ENCODE results near the gene GNA15. TPM values are rescaled to one million over a fixed set of nuclear protein-coding genes. Genes with fewer than 3 reads are reported as not detected.

Gene GNA15
- total RNA-seq, 4 donors from 2014 or later, result 3.8 to 22.5 (median 7.8) TPM

DNA sequence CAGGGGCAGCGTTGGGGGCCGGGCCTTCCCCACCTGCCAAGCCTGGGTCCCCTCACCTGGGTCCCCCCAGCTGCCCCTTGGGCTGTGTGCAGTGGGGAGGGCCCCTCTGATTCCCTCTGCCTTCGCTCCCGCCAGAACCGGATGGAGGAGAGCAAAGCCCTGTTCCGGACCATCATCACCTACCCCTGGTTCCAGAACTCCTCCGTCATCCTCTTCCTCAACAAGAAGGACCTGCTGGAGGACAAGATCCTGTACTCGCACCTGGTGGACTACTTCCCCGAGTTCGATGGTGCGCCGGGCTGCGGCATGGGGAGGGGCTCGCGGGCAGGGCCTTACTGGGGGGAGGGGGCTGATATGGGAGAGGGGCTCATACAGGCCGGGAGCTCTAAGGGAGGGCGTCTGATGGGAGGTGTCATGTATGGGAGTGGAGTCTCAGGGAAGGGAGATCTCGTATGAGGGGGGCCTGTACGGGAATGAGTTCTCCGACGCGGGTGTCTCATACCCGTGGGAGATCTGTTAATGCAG is 16.7 kb upstream of the GNA15 start:
- Histone ChIP-seq H3K4me3 (no peak overlapping the region), H3K36me3 (peaks cover 0 to 92% (median 6%) of the 10 kb centered on the region in 3 donors), H3K9me3 (no peaks in the 10 kb centered on the region), H3K27ac (no peak overlapping the region), H3K4me1 (no peaks in the 10 kb centered on the region), H3K27me3 (no peaks in the 10 kb centered on the region)
- 89 to 90% methylated on average over 23 of the region's 23 CpGs for WGBS, 2 donors
- TF ChIP-seq, protein P1, sequence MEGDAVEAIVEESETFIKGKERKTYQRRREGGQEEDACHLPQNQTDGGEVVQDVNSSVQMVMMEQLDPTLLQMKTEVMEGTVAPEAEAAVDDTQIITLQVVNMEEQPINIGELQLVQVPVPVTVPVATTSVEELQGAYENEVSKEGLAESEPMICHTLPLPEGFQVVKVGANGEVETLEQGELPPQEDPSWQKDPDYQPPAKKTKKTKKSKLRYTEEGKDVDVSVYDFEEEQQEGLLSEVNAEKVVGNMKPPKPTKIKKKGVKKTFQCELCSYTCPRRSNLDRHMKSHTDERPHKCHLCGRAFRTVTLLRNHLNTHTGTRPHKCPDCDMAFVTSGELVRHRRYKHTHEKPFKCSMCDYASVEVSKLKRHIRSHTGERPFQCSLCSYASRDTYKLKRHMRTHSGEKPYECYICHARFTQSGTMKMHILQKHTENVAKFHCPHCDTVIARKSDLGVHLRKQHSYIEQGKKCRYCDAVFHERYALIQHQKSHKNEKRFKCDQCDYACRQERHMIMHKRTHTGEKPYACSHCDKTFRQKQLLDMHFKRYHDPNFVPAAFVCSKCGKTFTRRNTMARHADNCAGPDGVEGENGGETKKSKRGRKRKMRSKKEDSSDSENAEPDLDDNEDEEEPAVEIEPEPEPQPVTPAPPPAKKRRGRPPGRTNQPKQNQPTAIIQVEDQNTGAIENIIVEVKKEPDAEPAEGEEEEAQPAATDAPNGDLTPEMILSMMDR (IDR thresholded peaks at IDR 0.05), result no peak
- TF ChIP-seq POLR2A (IDR thresholded peaks at IDR 0.05) (no peak), EP300 (IDR thresholded peaks at IDR 0.05) (no peak)
- DNase-seq (ENCODE audit: low spot score in 2 of 2), result no peak

DNA sequence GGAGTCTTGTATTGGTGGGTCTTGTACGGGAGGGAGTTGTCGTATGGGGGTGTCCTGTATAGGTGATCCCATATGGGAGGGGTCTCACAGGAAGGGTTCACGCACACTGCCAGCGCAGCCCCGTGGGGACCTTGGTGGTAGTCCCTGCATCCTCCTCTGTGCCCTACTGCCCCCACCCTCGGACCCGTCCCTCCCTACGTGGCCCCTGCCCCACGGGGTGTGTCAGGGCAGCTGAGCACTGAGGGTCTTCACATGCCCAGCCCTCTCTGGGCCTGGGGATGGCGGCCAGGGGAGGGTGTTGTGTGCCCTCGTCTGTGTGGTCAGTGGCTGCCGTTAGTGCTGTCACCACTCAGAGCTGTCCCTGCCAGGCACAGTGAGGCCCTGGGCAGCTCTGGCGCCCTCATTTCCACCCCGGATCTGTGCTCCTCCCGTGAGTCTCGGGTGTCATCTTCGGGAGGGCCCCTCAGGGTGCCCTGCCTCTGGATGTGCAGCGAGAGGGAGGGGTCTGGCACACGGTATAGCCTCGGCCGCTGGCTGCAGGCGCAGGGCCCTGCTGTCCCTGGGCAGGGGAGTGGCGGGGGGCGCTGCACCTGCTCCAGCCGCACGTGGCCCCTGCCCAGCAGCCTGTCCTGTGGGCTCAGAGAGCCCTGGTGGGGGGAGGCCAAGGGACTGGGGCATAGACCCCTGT is 16.0 kb upstream of the GNA15 start:
- Histone ChIP-seq H3K27ac (no peak overlapping the region), H3K4me3 (no peak overlapping the region), H3K36me3 (peaks cover 0 to 85% (median 6%) of the 10 kb centered on the region in 3 donors), H3K4me1 (no peaks in the 10 kb centered on the region), H3K27me3 (no peaks in the 10 kb centered on the region), H3K9me3 (no peaks in the 10 kb centered on the region)
- WGBS, 2 donors, result 75 to 81% methylated on average over 19 to 22 of the region's 26 CpGs
- no peak for DNase-seq (ENCODE audit: low spot score in 2 of 2)
- TF ChIP-seq POLR2A (IDR thresholded peaks at IDR 0.05) (no peak), EP300 (IDR thresholded peaks at IDR 0.05) (no peak)
- TF ChIP-seq, protein P1 (IDR thresholded peaks at IDR 0.05), result no peak

DNA sequence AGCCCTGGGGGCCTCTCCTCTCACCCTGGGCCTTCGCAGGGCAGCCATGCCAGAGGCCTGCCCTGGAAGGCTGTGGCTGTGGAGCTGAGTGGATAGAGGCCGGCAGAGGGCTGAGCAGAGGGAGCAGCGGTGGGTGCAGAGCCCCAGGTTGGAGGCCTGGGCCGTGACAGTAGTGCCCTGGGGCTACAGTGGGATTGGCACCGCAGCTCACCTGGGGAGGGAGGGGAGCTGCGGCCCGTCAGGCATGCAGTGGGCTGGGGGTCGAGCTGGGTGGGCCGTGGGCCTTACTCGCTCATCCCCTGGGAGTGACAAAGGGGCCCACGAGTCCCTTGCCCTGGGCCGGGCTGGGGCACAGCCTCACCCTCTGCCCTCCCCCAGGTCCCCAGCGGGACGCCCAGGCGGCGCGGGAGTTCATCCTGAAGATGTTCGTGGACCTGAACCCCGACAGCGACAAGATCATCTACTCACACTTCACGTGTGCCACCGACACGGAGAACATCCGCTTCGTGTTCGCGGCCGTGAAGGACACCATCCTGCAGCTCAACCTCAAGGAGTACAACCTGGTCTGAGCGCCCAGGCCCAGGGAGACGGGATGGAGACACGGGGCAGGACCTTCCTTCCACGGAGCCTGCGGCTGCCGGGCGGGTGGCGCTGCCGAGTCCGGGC is 15.1 kb upstream of the GNA15 start:
- WGBS, 2 donors, result 86 to 90% methylated on average over 35 to 38 of the region's 38 CpGs
- Histone ChIP-seq H3K27me3 (no peaks in the 10 kb centered on the region), H3K4me3 (no peak overlapping the region), H3K4me1 (no peaks in the 10 kb centered on the region), H3K36me3 (peaks cover 0 to 78% (median 6%) of the 10 kb centered on the region in 3 donors), H3K27ac (no peak overlapping the region), H3K9me3 (no peaks in the 10 kb centered on the region)
- TF ChIP-seq POLR2A (IDR thresholded peaks at IDR 0.05), result no peak
- TF ChIP-seq, protein P1 (IDR thresholded peaks at IDR 0.05), result no peak
- TF ChIP-seq EP300 (IDR thresholded peaks at IDR 0.05), result no peak
- DNase-seq (ENCODE audit: low spot score in 2 of 2), result no peak

- whole genome bisulfite sequencing, 2 donors, result 81 to 85% methylated on average over 22 of the region's 22 CpGs
- H3K4me1 ChIP-seq, result no peaks in the 10 kb centered on the region
- peaks cover 0 to 72% (median 6%) of the 10 kb centered on the region in 3 donors for H3K36me3 ChIP-seq
- TF ChIP-seq, protein P1 (IDR thresholded peaks at IDR 0.05), result no peak
- TF ChIP-seq POLR2A (IDR thresholded peaks at IDR 0.05), result no peak
- TF ChIP-seq EP300 (IDR thresholded peaks at IDR 0.05), result no peak
- H3K27ac ChIP-seq, result no peak overlapping the region
- H3K4me3 ChIP-seq, result no peak overlapping the region
- DNase-seq (ENCODE audit: low spot score in 2 of 2), result no peak
- H3K9me3 ChIP-seq, result no peaks in the 10 kb centered on the region
- H3K27me3 ChIP-seq, result no peaks in the 10 kb centered on the region
These were observed 14.4 kb upstream of the GNA15 start for GRCh38 chr19:3121396-3121795.

Measured in tibial nerve (tissue), 4 donors.